Stimulated activated naive CD8-positive, alpha-beta T cell treated with anti-CD3 and anti-CD28 coated beads, Interleukin-15, Interleukin-2, amounts not matched to agents 100 ng/mL and 50 ng/mL, for 24 hours (primary cell): Measurements from ENCODE around the gene ADAM11.
"Not testable (repeated sequence)": the region's sequence is repeated elsewhere in the genome, so short reads cannot be mapped to it uniquely, and the experiment has no call there.

ENCODE experiments used
- H3K27ac Mint-ChIP-seq: one replicate; pipeline ENCODE4 v1.8.0; 2021; ENCODE audit warnings: mild to moderate bottlenecking, mixed read lengths
- H3K27me3 Mint-ChIP-seq: one replicate; pipeline ENCODE4 v1.8.0; 2021; ENCODE audit warnings: mixed read lengths
- H3K36me3 Mint-ChIP-seq: one replicate; pipeline ENCODE4 v1.8.0; 2021; ENCODE audit warnings: low read depth, mixed read lengths
- H3K4me1 Mint-ChIP-seq: one replicate; pipeline ENCODE4 v1.8.0; 2021; ENCODE audit warnings: low read depth, mixed read lengths
- H3K4me3 Mint-ChIP-seq: one replicate; pipeline ENCODE4 v1.8.0; 2021; ENCODE audit warnings: mild to moderate bottlenecking, mixed read lengths
- H3K9me3 Mint-ChIP-seq: one replicate; pipeline ENCODE4 v1.8.0; 2021; ENCODE audit warnings: mixed read lengths

The ADAM11 gene

DNA sequence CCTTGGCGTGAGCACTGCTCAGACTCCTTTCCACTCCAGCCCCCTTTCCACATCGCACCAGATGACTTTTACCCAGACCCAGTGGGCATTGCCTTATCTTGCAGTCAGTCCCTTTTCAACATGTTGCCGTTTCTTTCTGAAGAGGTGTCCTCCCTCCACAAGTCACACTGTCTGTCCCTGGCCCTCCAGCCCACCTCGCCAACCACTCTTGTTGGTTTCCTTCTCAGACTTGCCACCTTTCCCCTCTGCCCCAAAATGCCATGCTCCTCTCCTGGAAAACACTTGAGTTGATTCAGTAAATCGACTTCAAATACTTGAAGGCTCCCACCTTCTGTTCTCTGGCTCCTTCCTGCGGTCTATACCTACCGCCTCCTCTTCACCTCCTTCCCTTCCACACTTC, 7.5 kb upstream of the ADAM11 start:
- Mint-ChIP-seq H3K27ac (no peak overlapping the region), H3K9me3 (no peaks in the 10 kb centered on the region), H3K27me3 (no peaks in the 10 kb centered on the region), H3K36me3 (peaks cover 22% of the 10 kb centered on the region), H3K4me1 (no peaks in the 10 kb centered on the region), H3K4me3 (no peak overlapping the region)

GRCh38 chr17:44751806-44752205, 7.0 kb upstream of the ADAM11 start:
- Mint-ChIP-seq H3K27ac (no peak overlapping the region), H3K36me3 (peaks cover 21% of the 10 kb centered on the region), H3K4me3 (no peak overlapping the region), H3K9me3 (no peaks in the 10 kb centered on the region), H3K27me3 (peaks cover under 1% of the 10 kb centered on the region), H3K4me1 (no peaks in the 10 kb centered on the region)

GRCh38 chr17:44752953-44753861, 5.6 kb upstream of the ADAM11 start:
- Mint-ChIP-seq H3K9me3 (no peaks in the 10 kb centered on the region), H3K27me3 (peaks cover 13% of the 10 kb centered on the region), H3K4me3 (no peak overlapping the region), H3K27ac (no peak overlapping the region), H3K4me1 (no peaks in the 10 kb centered on the region), H3K36me3 (peaks cover 17% of the 10 kb centered on the region)

DNA sequence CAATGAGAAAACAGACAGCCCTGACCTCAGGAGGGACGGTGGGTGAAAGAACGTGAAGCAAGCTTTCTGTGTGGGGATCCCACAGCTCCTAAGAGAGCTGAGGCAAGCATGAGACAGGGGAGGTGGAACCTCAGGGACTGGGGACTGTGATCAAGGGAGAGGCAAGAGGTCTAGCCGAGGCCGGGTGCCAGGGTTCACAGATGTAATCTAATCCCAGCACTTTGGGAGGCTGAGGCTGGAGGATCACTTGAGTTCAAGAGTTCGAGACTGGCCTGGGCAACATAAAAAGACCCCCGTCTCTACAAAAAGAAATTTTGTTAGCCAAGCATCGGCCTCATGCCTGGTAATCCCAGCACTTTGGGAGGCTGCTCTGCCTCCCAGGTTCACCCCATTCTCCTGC, 4.5 kb upstream of the ADAM11 start:
- H3K4me1 Mint-ChIP-seq, result no peaks in the 10 kb centered on the region
- no peak overlapping the region for H3K4me3 Mint-ChIP-seq
- H3K27ac Mint-ChIP-seq, result no peak overlapping the region
- peaks cover 14% of the 10 kb centered on the region for H3K27me3 Mint-ChIP-seq
- no peaks in the 10 kb centered on the region for H3K9me3 Mint-ChIP-seq
- H3K36me3 Mint-ChIP-seq, result peaks cover 17% of the 10 kb centered on the region

DNA sequence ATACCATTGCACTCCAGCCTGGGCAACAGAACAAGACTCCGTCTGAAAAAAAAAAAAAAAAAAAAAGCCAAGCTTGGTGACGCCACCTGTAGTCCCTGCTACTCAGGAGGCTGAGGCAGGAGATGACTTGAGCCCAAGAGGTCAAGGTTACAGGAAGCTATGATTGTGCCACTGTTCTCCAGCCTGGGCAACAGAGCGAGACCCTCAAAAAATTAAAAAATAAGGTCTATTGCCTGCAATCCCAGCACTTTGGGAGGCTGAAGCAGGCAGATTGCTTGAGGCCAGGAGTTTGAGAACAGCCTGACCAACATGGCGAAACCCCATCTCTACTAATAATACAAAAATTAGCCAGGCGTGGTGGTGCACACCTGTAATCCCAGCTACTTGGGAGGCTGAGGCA, 3.6 kb upstream of the ADAM11 start:
- H3K9me3 Mint-ChIP-seq, H3K4me3 Mint-ChIP-seq, H3K27ac Mint-ChIP-seq, H3K4me1 Mint-ChIP-seq: not testable (repeated sequence)
- Mint-ChIP-seq H3K27me3 (peaks cover 17% of the 10 kb centered on the region), H3K36me3 (peaks cover 14% of the 10 kb centered on the region)

GRCh38 chr17:44757045-44757917, 1.5 kb upstream of the ADAM11 start:
- H3K4me1 Mint-ChIP-seq, result no peaks in the 10 kb centered on the region
- H3K27ac Mint-ChIP-seq, result no peak overlapping the region
- H3K4me3 Mint-ChIP-seq, result no peak overlapping the region
- H3K27me3 Mint-ChIP-seq, result peaks cover 26% of the 10 kb centered on the region
- H3K36me3 Mint-ChIP-seq, result no peaks in the 10 kb centered on the region
- H3K9me3 Mint-ChIP-seq, result no peaks in the 10 kb centered on the region

GRCh38 chr17:44757918-44758413, 822 bp upstream of the ADAM11 start:
- no peak overlapping the region for H3K27ac Mint-ChIP-seq
- peak overlapping the region; percentile 48 for H3K4me3 Mint-ChIP-seq
- no peaks in the 10 kb centered on the region for H3K4me1 Mint-ChIP-seq
- no peaks in the 10 kb centered on the region for H3K36me3 Mint-ChIP-seq
- no peaks in the 10 kb centered on the region for H3K9me3 Mint-ChIP-seq
- peaks cover 29% of the 10 kb centered on the region for H3K27me3 Mint-ChIP-seq

DNA sequence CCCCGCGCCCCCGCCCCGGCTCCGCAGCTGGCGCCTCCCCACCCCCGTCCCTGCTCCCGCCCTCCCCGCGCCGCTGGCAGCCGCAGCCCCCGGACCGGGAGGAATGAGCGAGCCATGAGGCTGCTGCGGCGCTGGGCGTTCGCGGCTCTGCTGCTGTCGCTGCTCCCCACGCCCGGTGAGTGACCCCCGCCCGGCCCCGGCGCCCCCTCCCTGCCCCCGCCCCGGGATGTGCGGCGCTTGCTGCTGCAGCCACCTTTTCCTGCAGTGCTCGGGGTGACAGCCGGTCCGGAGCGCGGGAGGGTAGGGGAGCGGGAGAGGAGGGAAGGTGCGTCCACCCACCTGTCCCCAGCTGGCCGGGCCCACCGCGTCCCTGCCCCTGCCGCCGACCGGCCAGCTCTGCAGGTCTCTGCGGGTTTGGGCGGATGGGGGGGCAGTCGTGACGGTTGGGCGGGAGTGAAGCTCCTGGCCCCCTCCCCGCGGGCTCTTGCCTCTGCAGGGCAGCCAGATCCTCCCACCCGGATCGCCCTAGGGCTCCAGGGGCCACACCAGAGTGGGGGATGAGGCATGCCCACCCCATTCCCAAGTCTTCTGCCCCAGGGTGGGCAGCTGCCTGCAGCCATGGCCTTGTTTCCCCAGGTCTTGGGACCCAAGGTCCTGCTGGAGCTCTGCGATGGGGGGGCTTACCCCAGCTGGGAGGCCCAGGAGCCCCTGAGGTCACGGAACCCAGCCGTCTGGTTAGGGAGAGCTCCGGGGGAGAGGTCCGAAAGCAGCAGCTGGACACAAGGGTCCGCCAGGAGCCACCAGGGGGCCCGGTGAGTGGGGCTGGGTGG, 513 bp downstream of the ADAM11 start:
- Mint-ChIP-seq H3K4me1 (no peaks in the 10 kb centered on the region), H3K27me3 (peaks cover 29% of the 10 kb centered on the region), H3K27ac (no peak overlapping the region), H3K36me3 (no peaks in the 10 kb centered on the region), H3K4me3 (no peak overlapping the region), H3K9me3 (no peaks in the 10 kb centered on the region)

DNA sequence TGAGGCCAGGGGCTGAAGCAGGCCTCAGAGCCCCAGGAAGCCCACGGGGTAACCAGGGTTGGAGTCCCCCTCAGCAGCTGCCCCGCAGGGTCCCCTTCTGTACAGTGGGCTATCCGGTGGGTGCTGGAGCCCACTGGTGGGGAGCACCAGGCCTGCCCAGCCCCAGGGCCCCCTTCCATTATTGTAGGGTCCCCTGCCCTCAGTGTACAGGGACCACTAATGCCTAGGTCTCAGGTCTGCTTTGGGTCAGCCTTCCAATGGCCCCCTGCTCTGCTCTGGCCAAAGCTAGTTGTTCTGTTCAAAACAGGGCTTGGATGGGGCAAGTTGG, 1.1 kb downstream of the ADAM11 start:
- Mint-ChIP-seq H3K36me3 (no peaks in the 10 kb centered on the region), H3K4me1 (no peaks in the 10 kb centered on the region), H3K4me3 (no peak overlapping the region), H3K27ac (no peak overlapping the region), H3K27me3 (peaks cover 29% of the 10 kb centered on the region), H3K9me3 (no peaks in the 10 kb centered on the region)

- H3K36me3 Mint-ChIP-seq, result no peaks in the 10 kb centered on the region
- H3K9me3 Mint-ChIP-seq, result no peaks in the 10 kb centered on the region
- no peak overlapping the region for H3K27ac Mint-ChIP-seq
- peaks cover 29% of the 10 kb centered on the region for H3K27me3 Mint-ChIP-seq
- H3K4me3 Mint-ChIP-seq, result no peak overlapping the region
- H3K4me1 Mint-ChIP-seq, result no peaks in the 10 kb centered on the region
Measured at GRCh38 chr17:44760474-44761308, 1.9 kb downstream of the ADAM11 start.

DNA sequence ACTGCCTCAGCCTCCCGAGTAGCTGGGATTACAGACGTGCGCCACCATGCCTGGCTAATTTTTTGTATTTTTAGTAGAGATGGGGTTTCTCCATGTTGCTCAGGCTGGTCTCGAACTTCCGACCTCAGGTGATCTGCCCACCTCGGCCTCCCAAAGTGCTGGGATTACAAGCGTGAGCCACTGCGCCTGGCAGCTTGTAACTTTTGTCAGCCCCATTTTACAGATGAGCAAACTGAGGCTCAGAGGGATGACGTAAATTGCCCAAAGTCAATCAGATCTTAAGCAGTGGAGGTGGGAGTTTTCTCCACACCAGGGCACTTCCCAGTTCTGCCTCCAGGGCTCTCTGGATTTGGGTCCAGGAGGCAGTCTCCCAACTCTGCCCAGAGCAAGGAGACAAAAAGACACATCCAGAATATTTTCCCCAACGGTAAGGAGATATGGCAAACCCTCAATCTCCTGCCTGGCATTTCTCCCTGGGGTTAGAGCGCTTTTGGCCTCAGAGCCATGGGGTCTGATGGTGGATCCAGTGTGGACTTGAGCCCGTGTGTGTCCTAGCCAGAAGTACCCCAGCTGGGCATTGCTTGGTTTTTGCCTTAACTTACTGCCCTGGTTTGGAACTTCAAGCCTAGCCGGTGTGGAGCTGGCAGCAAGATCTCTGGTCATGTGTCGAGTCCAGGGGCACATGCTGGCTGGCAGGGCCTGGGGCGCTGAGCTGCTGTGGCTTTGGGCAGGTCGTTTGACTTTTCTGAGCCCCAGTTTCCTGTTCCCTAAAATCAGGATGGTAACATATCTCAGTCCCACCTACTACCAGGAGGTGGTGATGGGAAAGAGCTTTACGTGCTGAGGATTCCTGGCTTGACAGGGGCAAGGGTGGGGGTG, 3.4 kb downstream of the ADAM11 start:
- Mint-ChIP-seq H3K27ac (no peak overlapping the region), H3K4me1 (no peaks in the 10 kb centered on the region), H3K4me3 (no peak overlapping the region), H3K36me3 (no peaks in the 10 kb centered on the region), H3K27me3 (peaks cover 25% of the 10 kb centered on the region), H3K9me3 (no peaks in the 10 kb centered on the region)

DNA sequence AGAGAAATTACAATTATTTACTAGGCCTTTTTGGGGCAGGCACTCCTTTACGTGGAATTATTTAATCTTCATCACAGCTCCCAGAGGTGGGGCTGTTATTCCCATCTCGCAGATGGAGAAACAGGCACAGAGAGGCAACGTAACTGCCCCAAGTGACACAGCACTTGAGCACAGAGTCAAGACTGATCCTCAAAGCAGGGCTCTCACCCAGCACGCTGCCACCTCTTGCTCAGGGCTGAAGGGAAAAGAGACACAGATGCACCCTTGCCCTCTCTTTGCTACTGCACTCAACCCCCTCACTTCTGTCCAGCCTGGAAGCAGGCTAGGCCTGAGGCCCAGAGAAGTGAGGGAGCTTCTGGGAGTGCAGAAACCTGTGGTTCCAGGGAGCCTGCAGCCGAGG, 4.4 kb downstream of the ADAM11 start:
- Mint-ChIP-seq H3K4me3 (no peak overlapping the region), H3K27me3 (peaks cover 16% of the 10 kb centered on the region), H3K4me1 (no peaks in the 10 kb centered on the region), H3K27ac (no peak overlapping the region), H3K9me3 (no peaks in the 10 kb centered on the region), H3K36me3 (no peaks in the 10 kb centered on the region)

DNA sequence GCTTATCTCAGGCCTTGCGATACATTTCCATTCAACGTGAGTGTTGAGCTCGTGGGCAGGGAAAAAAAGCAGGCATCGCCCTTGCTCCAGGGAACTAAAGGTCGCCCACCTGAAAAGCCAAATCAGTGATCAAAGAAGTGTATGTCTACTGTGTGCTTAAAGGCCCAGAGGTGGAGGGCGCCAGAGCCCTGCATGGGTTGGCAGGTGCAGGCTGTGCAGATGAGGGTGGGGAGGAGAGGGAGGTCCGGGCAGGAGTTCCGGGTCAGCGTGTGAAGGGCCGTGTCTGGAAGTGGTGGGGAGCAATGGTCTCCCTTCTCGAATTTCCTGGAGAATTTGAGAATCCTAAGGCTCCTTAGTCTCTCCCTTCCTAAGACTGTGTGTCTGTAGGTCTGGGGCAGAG, 7.2 kb downstream of the ADAM11 start:
- no peaks in the 10 kb centered on the region for H3K36me3 Mint-ChIP-seq
- no peak overlapping the region for H3K27ac Mint-ChIP-seq
- no peaks in the 10 kb centered on the region for H3K4me1 Mint-ChIP-seq
- H3K27me3 Mint-ChIP-seq, result peaks cover 11% of the 10 kb centered on the region
- no peak overlapping the region for H3K4me3 Mint-ChIP-seq
- H3K9me3 Mint-ChIP-seq, result no peaks in the 10 kb centered on the region
